Colonic mucosa (tissue), 4 donors: ENCODE measurements around the gene SLC10A1. TPM values are rescaled to one million over a fixed set of nuclear protein-coding genes. Genes with fewer than 3 reads are reported as not detected.
A peak's percentile ranks its signal among the peaks of the same experiment; 100 is the strongest.
"Not testable (repeated sequence)": the region's sequence is repeated elsewhere in the genome, so short reads cannot be mapped to it uniquely, and the experiment has no call there.

ENCODE experiments used
- DNase-seq: peaks from one replicate; pipeline ENCODE4 v3.0.0-alpha.2; 2020
- H3K27ac ChIP-seq: fragments of 200-600 bp; one replicate; pipeline ENCODE4 v1.8.0; 2021
- H3K27me3 ChIP-seq: fragments of 200-600 bp; one replicate; pipeline ENCODE4 v1.8.0; 2021
- H3K36me3 ChIP-seq: fragments of 200-600 bp; one replicate; pipeline ENCODE4 v1.8.0; 2021
- H3K4me1 ChIP-seq: fragments of 200-600 bp; one replicate; pipeline ENCODE4 v1.8.0; 2021; ENCODE audit warnings: mild to moderate bottlenecking
- H3K4me3 ChIP-seq: fragments of 200-600 bp; one replicate; pipeline ENCODE4 v1.8.0; 2021
- H3K9ac ChIP-seq, 2 donors: one replicate each; pipeline ENCODE4 v1.7.0; 2013; ENCODE audit warnings: control low read depth in 2 of 2, low read depth in 2 of 2, low read length in 2 of 2
- H3K9me3 ChIP-seq: fragments of 200-600 bp; one replicate; pipeline ENCODE4 v1.8.0; 2021
- intact Hi-C: fragments of 100-400 bp; cut with DNase I; formaldehyde crosslinking; loops from one replicate; pipeline ENCODE4 v1.14.1; 2022
- total RNA-seq, 2 donors: library from RNA; stranded (reverse); fragmentation: NEBNext Ultra II Directional in 1 of 2; extraction: Animal tissue kit (Norgen Biotek cat#: 25700) in 1 of 2; gene quantifications; one replicate each; pipeline ENCODE4 v1.2.1, GENCODE V29; 2021
- TF ChIP-seq, protein P1 (sequence below): fragments of 200-600 bp; IDR thresholded peaks from one replicate; pipeline ENCODE4 v1.8.0; 2022; ENCODE audit warnings: antibody characterized with exemption, mild to moderate bottlenecking
- donor health status: healthy.
- donor health status: DM: no; HTN: no; CAD: no.
- donor health status: DM: no; HTN: no; CAD: no.

The SLC10A1 gene
- total RNA-seq, 2 donors from 2014 or later, result not detected

DNA sequence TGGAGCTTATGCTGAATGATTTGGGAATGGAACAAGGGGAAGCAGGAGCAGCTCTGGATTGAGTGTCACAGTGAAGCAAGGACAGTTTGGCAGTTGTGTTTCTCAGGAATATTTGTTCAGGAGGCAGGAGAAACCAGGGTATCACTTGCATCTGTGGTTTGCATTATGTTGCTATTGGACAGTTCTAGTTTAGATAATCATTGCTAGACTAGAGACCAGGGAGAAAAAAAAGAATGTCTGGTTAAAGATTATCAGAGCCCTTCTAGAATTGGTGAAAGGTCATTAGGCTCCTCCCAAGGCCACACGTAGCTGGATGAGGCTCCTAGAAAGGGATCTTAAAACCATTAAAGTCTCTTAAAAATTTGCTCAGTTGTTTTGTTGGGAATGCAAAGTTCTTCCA is 47.1 kb downstream of the SLC10A1 start:
- Histone ChIP-seq H3K36me3 (no peaks in the 10 kb centered on the region), H3K9ac (peak overlapping the region in 1 of 2 donors; percentile 58), H3K9me3 (no peaks in the 10 kb centered on the region), H3K4me3 (no peak overlapping the region), H3K4me1 (no peaks in the 10 kb centered on the region), H3K27me3 (no peaks in the 10 kb centered on the region), H3K27ac (peak overlapping the region; percentile 58)
- intact Hi-C loops, result no loop called here
- TF ChIP-seq, protein P1, sequence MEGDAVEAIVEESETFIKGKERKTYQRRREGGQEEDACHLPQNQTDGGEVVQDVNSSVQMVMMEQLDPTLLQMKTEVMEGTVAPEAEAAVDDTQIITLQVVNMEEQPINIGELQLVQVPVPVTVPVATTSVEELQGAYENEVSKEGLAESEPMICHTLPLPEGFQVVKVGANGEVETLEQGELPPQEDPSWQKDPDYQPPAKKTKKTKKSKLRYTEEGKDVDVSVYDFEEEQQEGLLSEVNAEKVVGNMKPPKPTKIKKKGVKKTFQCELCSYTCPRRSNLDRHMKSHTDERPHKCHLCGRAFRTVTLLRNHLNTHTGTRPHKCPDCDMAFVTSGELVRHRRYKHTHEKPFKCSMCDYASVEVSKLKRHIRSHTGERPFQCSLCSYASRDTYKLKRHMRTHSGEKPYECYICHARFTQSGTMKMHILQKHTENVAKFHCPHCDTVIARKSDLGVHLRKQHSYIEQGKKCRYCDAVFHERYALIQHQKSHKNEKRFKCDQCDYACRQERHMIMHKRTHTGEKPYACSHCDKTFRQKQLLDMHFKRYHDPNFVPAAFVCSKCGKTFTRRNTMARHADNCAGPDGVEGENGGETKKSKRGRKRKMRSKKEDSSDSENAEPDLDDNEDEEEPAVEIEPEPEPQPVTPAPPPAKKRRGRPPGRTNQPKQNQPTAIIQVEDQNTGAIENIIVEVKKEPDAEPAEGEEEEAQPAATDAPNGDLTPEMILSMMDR, result no peak
- DNase-seq, result peak; percentile 52

DNA sequence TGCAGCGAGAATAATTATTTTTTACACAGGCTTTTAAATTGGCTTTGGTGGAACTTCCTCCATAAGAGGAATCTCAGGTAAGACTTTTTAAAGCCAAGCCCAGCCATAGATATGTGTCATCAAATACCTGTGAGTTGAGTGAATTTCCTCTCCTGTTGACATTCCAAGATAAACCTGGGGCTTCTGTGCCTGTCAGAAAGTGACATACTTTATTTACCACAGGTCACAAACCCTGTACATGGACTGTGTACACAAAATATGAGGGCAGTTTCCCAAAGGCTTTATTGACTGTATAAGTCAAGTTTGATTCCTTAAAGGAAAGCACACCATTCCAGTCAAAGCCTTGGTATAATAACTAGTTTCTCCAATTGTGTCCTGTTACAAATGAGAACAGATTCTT is 56.0 kb downstream of the SLC10A1 start:
- no peak for DNase-seq
- intact Hi-C loops, result no loop called here
- TF ChIP-seq, protein P1, result no peak
- Histone ChIP-seq H3K4me3 (no peak overlapping the region), H3K36me3 (no peaks in the 10 kb centered on the region), H3K9me3 (no peaks in the 10 kb centered on the region), H3K9ac (no peak overlapping the region), H3K27me3 (no peaks in the 10 kb centered on the region), H3K27ac (peak overlapping the region; percentile 3), H3K4me1 (no peaks in the 10 kb centered on the region)

DNA sequence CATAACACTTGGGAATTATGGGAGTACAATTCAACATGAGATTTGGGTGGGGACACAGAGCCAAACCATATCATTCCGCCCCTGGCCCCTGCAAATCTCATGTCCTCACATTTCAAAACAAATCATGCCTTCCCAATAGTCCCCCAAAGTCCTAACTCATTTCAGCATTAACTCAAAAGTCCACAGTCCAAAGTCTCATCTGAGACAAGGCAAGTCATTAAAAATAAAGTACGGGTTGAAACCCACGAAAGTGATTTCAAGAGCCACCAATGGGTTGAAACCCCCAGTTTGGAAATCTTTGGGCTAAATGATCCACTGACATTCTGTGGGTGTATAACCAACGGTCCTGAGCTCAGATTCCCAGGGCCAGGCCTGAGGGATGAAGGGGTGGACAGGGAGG is 60.6 kb downstream of the SLC10A1 start:
- DNase-seq, H3K36me3 ChIP-seq, H3K9me3 ChIP-seq, intact Hi-C loops, H3K4me3 ChIP-seq, H3K27ac ChIP-seq, H3K4me1 ChIP-seq, H3K9ac ChIP-seq, H3K27me3 ChIP-seq: not testable (repeated sequence)

DNA sequence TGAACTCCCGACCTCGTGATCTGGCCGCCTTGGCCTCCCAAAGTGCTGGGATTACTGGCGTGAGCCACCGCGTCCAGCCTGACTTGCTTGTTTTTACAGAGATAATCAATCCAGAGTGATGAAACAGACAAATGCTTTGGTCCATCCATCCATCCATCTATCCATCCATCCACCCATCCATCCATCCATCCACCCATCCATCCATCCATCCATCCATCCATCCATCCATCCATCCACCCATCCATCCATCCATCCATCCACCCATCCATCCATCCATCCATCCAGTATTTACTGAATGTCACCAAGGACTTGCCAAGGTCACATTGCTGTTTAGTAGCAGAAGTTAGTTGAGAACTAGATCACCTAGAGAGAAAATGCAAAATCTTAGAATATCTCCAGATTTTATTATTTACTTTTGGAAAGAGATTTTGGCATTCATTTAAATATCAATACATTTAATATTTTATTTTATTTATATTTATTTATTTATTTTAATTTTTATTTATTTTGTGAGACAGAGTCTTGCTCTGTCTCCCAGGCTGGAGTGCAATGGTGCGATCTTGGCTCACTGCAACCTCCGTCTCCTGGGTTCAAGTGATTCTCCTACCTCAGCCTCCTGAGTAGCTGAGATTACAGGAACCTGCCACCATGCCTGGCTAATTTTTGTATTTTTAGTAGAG is 65.0 kb downstream of the SLC10A1 start:
- H3K9ac ChIP-seq, H3K27ac ChIP-seq, H3K4me3 ChIP-seq, H3K36me3 ChIP-seq, H3K9me3 ChIP-seq, DNase-seq, H3K4me1 ChIP-seq, H3K27me3 ChIP-seq: not testable (repeated sequence)
- intact Hi-C loops, result loop anchor here (5.0 kb wide), 1 partner anchor 295 kb away; no protein-coding TSS in a partner anchor

DNA sequence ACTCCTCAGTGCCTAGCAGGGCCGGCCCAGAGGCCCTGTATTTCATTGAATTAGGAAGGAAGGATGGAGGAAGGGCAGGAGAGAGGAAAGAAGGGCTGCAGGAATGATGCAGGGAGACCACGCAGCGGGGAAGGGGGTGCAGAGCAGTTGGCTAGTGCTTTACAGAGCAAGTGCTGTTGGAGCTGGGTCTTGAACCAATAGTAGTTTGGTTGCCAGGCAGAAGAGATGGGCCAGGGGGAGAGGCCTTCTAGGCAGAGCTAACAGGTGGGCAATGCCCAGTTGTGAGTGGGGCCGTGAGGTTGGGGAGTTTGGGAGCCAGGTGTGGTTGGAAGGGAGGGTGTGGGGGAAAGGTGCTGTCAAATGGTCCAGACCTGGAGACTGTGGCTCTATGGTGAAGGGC is 69.2 kb downstream of the SLC10A1 start:
- DNase-seq, result no peak
- TF ChIP-seq, protein P1, result no peak
- Histone ChIP-seq H3K36me3 (no peaks in the 10 kb centered on the region), H3K4me1 (peaks cover 3% of the 10 kb centered on the region), H3K27ac (no peak overlapping the region), H3K4me3 (no peak overlapping the region), H3K27me3 (no peaks in the 10 kb centered on the region), H3K9me3 (no peaks in the 10 kb centered on the region), H3K9ac (no peak overlapping the region)
- intact Hi-C loops, result loop anchor here (2.0 to 5.0 kb wide), 3 partner anchors 89 to 143 kb away; no protein-coding TSS in a partner anchor

DNA sequence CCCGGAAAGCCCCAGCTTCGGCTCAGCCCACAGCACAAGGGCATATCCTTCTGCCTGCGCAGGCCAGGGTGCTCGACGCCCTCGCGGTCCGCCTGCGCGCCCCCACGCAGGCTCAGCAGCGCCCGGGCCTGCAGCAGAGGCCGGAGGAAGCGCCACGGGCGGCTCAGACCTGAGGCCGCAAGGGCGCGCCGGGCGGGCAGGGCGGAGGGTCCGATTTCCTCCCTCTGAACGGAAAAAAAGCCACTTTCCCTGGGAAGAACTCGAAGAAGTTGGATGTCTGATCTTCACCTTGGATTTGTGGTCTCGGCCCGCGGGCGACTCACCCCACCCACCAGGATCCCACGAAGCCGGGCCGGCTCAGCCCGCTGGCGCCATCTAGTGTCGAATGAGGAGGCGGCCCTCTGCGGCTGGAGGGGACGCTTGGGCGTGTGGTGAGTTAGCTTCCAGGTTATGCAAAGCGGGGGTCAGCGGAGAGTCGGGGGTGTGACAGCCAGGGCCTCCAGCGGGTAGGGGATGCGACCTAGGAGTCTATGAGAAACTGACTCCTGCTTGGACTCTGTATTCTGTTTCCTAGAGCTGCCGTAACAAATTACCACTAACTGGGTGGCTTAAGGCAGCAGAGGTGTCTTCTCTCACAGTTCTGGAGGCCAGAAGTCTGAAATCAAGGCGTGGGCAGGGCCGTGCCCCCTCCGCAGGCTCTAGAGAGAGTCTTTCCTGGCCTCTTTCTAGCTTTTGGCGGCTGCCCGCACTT is 70.1 kb downstream of the SLC10A1 start:
- H3K9ac ChIP-seq, result peak overlapping the region in 1 of 2 donors; percentile 31

More for the DNA sequence above, 70.1 kb downstream of the SLC10A1 start:
- TF ChIP-seq, protein P1, result peak; percentile 96
- Histone ChIP-seq H3K27ac (no peak overlapping the region), H3K4me1 (peaks cover 3% of the 10 kb centered on the region), H3K36me3 (no peaks in the 10 kb centered on the region), H3K9me3 (no peaks in the 10 kb centered on the region), H3K27me3 (no peaks in the 10 kb centered on the region), H3K4me3 (peak overlapping the region; percentile 37)
- DNase-seq, result peak; percentile 86
- intact Hi-C loops, result loop anchor here (2.0 to 5.0 kb wide), 3 partner anchors 90 to 142 kb away; no protein-coding TSS in a partner anchor

Other genes starting within 250 kb of the SLC10A1 start
- gene CCDC177, start 222.4 kb downstream of the SLC10A1 start, total RNA-seq, result not detected
- gene SUSD6, start 185.6 kb downstream of the SLC10A1 start, total RNA-seq, result 10 to 100 TPM; 27.3 to 70.3 TPM
- gene SRSF5, start 30.1 kb downstream of the SLC10A1 start, total RNA-seq, result 100 to 1,000 TPM; 198 to 206 TPM
- under 1 TPM; 0.50 to 0.67 TPM for gene SMOC1, start 82.2 kb upstream of the SLC10A1 start, total RNA-seq